ENCODE results near the gene ADAMTS12.

GRCh38 chr5:33713136-33713765 is 178.5 kb downstream of the ADAMTS12 start:
- TF ChIP-seq, protein P1, sequence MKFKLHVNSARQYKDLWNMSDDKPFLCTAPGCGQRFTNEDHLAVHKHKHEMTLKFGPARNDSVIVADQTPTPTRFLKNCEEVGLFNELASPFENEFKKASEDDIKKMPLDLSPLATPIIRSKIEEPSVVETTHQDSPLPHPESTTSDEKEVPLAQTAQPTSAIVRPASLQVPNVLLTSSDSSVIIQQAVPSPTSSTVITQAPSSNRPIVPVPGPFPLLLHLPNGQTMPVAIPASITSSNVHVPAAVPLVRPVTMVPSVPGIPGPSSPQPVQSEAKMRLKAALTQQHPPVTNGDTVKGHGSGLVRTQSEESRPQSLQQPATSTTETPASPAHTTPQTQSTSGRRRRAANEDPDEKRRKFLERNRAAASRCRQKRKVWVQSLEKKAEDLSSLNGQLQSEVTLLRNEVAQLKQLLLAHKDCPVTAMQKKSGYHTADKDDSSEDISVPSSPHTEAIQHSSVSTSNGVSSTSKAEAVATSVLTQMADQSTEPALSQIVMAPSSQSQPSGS (IDR thresholded peaks at IDR 0.05; ENCODE audit: low read length), result no peak
- TF ChIP-seq ZZZ3 (IDR thresholded peaks at IDR 0.05; ENCODE audit: control insufficient read depth, insufficient read length, low read depth) (no peak), EP300 (IDR thresholded peaks at IDR 0.05; ENCODE audit: borderline replicate concordance in 1 of 2, control insufficient read depth in 1 of 2, low read depth in 2 of 2, low read length in 2 of 2) (no peak), ZBTB40 (IDR thresholded peaks at IDR 0.05; ENCODE audit: borderline replicate concordance) (no peak), TAF1 (IDR thresholded peaks at IDR 0.05; ENCODE audit: borderline replicate concordance, low read depth, low read length) (no peak), MXI1 (IDR thresholded peaks at IDR 0.05; ENCODE audit: low read depth, low read length) (no peak), POLR2A (IDR thresholded peaks at IDR 0.05; ENCODE audit: low read depth, low read length) (no peak), ETV6 (conservative IDR thresholded peaks at IDR 0.05 in 1 of 2, IDR thresholded peaks at IDR 0.05 in 1 of 2; ENCODE audit: borderline replicate concordance in 1 of 2, low read depth in 1 of 2) (no peak), ZNF274 (IDR thresholded peaks at IDR 0.05; ENCODE audit: insufficient read depth, insufficient read length) (no peak), HCFC1 (IDR thresholded peaks at IDR 0.05; ENCODE audit: low read length) (no peak), NFYB (IDR thresholded peaks at IDR 0.05; ENCODE audit: insufficient read depth, low read depth, low read length) (no peak), DPF2 (IDR thresholded peaks at IDR 0.05) (no peak), MTA2 (IDR thresholded peaks at IDR 0.05; ENCODE audit: low read depth) (no peak)
- TF ChIP-seq, protein P2, sequence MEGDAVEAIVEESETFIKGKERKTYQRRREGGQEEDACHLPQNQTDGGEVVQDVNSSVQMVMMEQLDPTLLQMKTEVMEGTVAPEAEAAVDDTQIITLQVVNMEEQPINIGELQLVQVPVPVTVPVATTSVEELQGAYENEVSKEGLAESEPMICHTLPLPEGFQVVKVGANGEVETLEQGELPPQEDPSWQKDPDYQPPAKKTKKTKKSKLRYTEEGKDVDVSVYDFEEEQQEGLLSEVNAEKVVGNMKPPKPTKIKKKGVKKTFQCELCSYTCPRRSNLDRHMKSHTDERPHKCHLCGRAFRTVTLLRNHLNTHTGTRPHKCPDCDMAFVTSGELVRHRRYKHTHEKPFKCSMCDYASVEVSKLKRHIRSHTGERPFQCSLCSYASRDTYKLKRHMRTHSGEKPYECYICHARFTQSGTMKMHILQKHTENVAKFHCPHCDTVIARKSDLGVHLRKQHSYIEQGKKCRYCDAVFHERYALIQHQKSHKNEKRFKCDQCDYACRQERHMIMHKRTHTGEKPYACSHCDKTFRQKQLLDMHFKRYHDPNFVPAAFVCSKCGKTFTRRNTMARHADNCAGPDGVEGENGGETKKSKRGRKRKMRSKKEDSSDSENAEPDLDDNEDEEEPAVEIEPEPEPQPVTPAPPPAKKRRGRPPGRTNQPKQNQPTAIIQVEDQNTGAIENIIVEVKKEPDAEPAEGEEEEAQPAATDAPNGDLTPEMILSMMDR (IDR thresholded peaks at IDR 0.05 in 2 of 3, conservative IDR thresholded peaks at IDR 0.05 in 1 of 3; ENCODE audit: control insufficient read depth in 2 of 3, extremely low read depth in 1 of 3, insufficient read depth in 1 of 3, low read depth in 3 of 3, low read length in 3 of 3), result no peak
